Measurements from ENCODE around the gene VEGFD. TPM values are rescaled to one million over a fixed set of nuclear protein-coding genes. Genes with fewer than 3 reads are reported as not detected.
A peak's percentile ranks its signal among the peaks of the same experiment; 100 is the strongest.

The VEGFD gene, protein sequence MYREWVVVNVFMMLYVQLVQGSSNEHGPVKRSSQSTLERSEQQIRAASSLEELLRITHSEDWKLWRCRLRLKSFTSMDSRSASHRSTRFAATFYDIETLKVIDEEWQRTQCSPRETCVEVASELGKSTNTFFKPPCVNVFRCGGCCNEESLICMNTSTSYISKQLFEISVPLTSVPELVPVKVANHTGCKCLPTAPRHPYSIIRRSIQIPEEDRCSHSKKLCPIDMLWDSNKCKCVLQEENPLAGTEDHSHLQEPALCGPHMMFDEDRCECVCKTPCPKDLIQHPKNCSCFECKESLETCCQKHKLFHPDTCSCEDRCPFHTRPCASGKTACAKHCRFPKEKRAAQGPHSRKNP
- total RNA-seq (10 to 100 TPM in 1 of 9 donors, 1 to 10 TPM in 8; 1.6 to 20.3 (median 3.6) TPM), polyA plus RNA-seq (1 to 10 TPM in 1 of 2 donors, under 1 TPM in 1; 0.51 to 8.6 TPM)
- long read RNA-seq, donor 1, partial matches to known transcripts, result 1 of 3 reads
- long read RNA-seq, donor 1, other reads (novel, unspliced or antisense), result 0 of 3 reads
- long read RNA-seq, donor 2, transcript VEGFD-201 (7 exons, 2,037 nt), result major isoform, 28 of 28 reads
- long read RNA-seq, donor 2, partial matches to known transcripts, result 0 of 28 reads
- long read RNA-seq, donor 2, other reads (novel, unspliced or antisense), result 0 of 28 reads
- long read RNA-seq, donor 3, partial matches to known transcripts, result 0 of 1 reads
- long read RNA-seq, donor 3, other reads (novel, unspliced or antisense), result 0 of 1 reads

DNA sequence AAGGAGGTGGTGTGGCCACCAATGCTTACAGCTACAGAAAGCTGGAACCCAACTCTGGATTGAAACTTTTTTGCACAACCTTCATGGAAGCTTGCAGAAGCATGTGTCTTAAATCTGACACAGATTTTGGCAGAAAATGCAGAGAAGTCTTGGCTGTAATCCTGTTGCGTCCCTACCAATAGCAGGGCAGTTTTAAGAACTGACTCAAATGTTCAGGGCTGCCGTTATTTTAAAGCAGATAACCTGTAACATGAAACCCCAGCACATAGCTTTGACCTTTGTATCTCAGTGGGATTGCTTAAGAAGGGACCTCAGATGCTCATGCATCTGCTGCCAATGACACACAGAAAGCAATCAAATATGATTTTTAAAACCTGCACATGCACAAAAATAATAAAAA, at the start of gene VEGFD:
VEGFD (minus strand) TSS at position 110 of the 400 bp plus-strand sequence. CDS start 467 bp downstream, outside the sequence.
- H3K36me3 ChIP-seq, result peaks cover 0 to 14% (median 2%) of the 10 kb centered on the region in 9 donors
- peak in 2 of 4 donors; percentile 42 to 63 for ATAC-seq
- H3K9me3 ChIP-seq, result no peaks in the 10 kb centered on the region
- intact Hi-C loops (cut with DNase I), result loop anchor here in 1 of 10 donors (10.0 kb wide), 1 partner anchor 80 kb away; no protein-coding TSS in a partner anchor
- no peaks in the 10 kb centered on the region for H3K4me1 ChIP-seq
- peak within 1 kb of the TSS in 4 of 12 donors; percentile 10 to 32 (median 30) for H3K4me3 ChIP-seq
- peak within 1 kb of the TSS in 2 of 12 donors; percentile 20 to 26 for H3K27ac ChIP-seq
- TF ChIP-seq, protein P1, sequence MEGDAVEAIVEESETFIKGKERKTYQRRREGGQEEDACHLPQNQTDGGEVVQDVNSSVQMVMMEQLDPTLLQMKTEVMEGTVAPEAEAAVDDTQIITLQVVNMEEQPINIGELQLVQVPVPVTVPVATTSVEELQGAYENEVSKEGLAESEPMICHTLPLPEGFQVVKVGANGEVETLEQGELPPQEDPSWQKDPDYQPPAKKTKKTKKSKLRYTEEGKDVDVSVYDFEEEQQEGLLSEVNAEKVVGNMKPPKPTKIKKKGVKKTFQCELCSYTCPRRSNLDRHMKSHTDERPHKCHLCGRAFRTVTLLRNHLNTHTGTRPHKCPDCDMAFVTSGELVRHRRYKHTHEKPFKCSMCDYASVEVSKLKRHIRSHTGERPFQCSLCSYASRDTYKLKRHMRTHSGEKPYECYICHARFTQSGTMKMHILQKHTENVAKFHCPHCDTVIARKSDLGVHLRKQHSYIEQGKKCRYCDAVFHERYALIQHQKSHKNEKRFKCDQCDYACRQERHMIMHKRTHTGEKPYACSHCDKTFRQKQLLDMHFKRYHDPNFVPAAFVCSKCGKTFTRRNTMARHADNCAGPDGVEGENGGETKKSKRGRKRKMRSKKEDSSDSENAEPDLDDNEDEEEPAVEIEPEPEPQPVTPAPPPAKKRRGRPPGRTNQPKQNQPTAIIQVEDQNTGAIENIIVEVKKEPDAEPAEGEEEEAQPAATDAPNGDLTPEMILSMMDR (IDR thresholded peaks at IDR 0.05), result no peak
- TF ChIP-seq POLR2A (IDR thresholded peaks at IDR 0.05), result no peak
- WGBS, 4 donors, result 25 to 46% (median 32%) methylated on average over 2 of the region's 2 CpGs
- H3K27me3 ChIP-seq, result peaks cover 0 to 8% (median 0%) of the 10 kb centered on the region in 9 donors
- no peak for DNase-seq

DNA sequence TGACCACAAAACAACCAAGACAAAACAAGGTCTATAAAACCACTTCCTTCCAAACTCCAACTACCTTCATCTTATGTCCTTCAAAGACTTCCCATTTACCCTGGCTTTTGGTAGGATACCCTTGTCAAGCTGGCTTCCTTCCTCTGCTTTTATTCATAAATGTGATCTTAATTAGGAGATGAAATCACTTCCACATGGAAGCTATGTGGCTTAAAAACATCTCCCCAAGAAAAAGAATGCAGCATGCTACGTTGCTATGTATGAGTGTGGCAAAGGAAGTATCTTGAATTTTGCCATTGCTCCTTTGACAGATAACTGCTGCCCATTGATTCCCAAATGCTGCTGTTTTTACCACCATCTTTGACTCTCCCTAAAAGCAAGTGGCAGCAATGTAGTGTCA, 46.4 kb upstream of the VEGFD start:
- Histone ChIP-seq H3K27me3 (peaks cover 0 to 20% (median 0%) of the 10 kb centered on the region in 9 donors), H3K9me3 (no peaks in the 10 kb centered on the region), H3K4me3 (no peak overlapping the region), H3K36me3 (peaks cover 0 to 4% (median 0%) of the 10 kb centered on the region in 9 donors), H3K27ac (no peak overlapping the region), H3K4me1 (no peaks in the 10 kb centered on the region)
- 26 to 42% (median 35%) methylated on average over 1 of the region's 1 CpG for WGBS, 4 donors
- DNase-seq (no peak), ATAC-seq (no peak)
- TF ChIP-seq, protein P1 (IDR thresholded peaks at IDR 0.05), result no peak
- TF ChIP-seq POLR2A (IDR thresholded peaks at IDR 0.05), result no peak
- intact Hi-C loops (cut with DNase I), result no loop called here

DNA sequence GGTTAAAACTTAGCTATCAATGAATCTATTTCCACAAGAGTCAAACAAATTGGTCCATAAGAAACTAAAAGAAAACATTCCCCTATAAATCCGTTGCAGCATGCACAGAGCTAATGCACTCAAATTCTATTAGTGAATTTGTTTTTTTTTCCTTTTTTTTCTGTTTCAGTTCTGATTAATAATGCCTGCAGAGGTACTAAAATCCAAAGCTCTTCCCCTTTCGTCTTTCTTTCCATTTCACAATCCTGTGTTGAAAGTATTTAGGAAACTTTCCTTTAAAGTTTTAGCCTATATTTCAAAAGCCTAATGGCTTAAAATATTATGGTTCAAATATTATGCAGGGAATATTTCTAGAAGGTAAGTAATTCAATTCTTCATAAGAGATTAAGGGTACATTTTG, 45.9 kb upstream of the VEGFD start:
- Histone ChIP-seq H3K9me3 (no peaks in the 10 kb centered on the region), H3K27me3 (peaks cover 0 to 20% (median 0%) of the 10 kb centered on the region in 9 donors), H3K36me3 (peaks cover 0 to 4% (median 0%) of the 10 kb centered on the region in 9 donors), H3K4me1 (no peaks in the 10 kb centered on the region), H3K4me3 (no peak overlapping the region), H3K27ac (no peak overlapping the region)
- no peak for ATAC-seq
- TF ChIP-seq POLR2A (IDR thresholded peaks at IDR 0.05), result no peak
- TF ChIP-seq, protein P1 (IDR thresholded peaks at IDR 0.05), result no peak
- DNase-seq, result no peak
- intact Hi-C loops (cut with DNase I), result no loop called here
- 63 to 93% (median 78%) methylated on average over 2 of the region's 2 CpGs for WGBS, 4 donors

DNA sequence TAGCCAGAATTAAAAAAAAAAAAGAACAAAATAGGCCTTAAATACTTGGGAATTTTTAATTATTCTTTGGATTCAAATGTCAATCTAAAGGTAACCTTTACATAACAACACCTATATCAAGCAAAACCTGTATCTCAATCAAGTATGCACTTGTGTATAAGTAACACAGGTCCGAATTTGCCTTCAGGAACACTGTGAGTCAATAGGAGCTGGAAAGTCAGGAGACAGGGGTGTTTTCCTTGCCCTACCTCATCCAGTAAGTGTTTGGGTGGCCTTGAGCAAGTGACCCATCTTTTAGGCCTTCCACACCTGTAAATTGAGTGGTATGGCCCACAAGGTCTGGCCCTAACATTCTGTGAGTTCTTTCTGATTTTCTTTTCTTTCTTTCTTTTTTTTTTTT, 40.8 kb upstream of the VEGFD start:
- H3K36me3 ChIP-seq, result peaks cover 0 to 7% (median 0%) of the 10 kb centered on the region in 9 donors
- ATAC-seq (no peak), DNase-seq (no peak)
- H3K27ac ChIP-seq, result no peak overlapping the region
- peaks cover 0 to 18% (median 0%) of the 10 kb centered on the region in 9 donors for H3K27me3 ChIP-seq
- intact Hi-C loops (cut with DNase I), result no loop called here
- peaks cover 0 to 8% (median 0%) of the 10 kb centered on the region in 12 donors for H3K9me3 ChIP-seq
- no peaks in the 10 kb centered on the region for H3K4me1 ChIP-seq
- TF ChIP-seq, protein P1 (IDR thresholded peaks at IDR 0.05), result no peak
- no peak for TF ChIP-seq POLR2A (IDR thresholded peaks at IDR 0.05)
- no peak overlapping the region for H3K4me3 ChIP-seq
- WGBS, 4 donors, result 67 to 87% (median 80%) methylated on average over 1 of the region's 1 CpG

Measured in heart left ventricle (tissue), 16 donors.